Aorta (tissue), 5 donors: ENCODE measurements around the gene TMEM229A. TPM values are rescaled to one million over a fixed set of nuclear protein-coding genes. Genes with fewer than 3 reads are reported as not detected.
"Not testable (repeated sequence)": the region's sequence is repeated elsewhere in the genome, so short reads cannot be mapped to it uniquely, and the experiment has no call there.

Experiments
- ATAC-seq: fragments of 200-7000 bp; cut with Tn5 transposase; one replicate; pipeline ENCODE4 v1.9.1; 2022; ENCODE audit warnings: moderate library complexity; ENCODE audit not compliant: low FRiP score
- DNase-seq, 2 donors: peaks; one replicate each; pipeline ENCODE4 v3.0.0-alpha.2; 2020
- H3K27ac ChIP-seq, 2 donors: one replicate each; pipeline ENCODE4 v1.5.1; 2013; ENCODE audit warnings: low read length in 2 of 2, mild to moderate bottlenecking in 2 of 2, moderate library complexity in 2 of 2, control low read depth in 1 of 2, inconsistent platforms in 1 of 2, low read depth in 1 of 2
- H3K27me3 ChIP-seq, 2 donors: one replicate each; pipeline ENCODE4 v1.6.1; 2013; ENCODE audit warnings: control low read depth in 1 of 2, low read length in 1 of 2, mild to moderate bottlenecking in 1 of 2, moderate library complexity in 1 of 2; ENCODE audit not compliant: insufficient read depth in 2 of 2, control insufficient read depth in 1 of 2
- H3K36me3 ChIP-seq, 2 donors: one replicate each; pipeline ENCODE4 v1.6.1; 2013; ENCODE audit warnings: control low read depth in 1 of 2, low read length in 1 of 2, mild to moderate bottlenecking in 1 of 2; ENCODE audit not compliant: insufficient read depth in 2 of 2, control insufficient read depth in 1 of 2
- H3K4me1 ChIP-seq, 2 donors: one replicate each; pipeline ENCODE4 v1.6.1; 2013; ENCODE audit warnings: low read length in 2 of 2, control low read depth in 1 of 2, mild to moderate bottlenecking in 1 of 2, moderate library complexity in 1 of 2; ENCODE audit not compliant: insufficient read depth in 2 of 2, control insufficient read depth in 1 of 2
- H3K4me3 ChIP-seq, 2 donors: one replicate each; pipeline ENCODE4 v1.5.1; 2013; ENCODE audit warnings: low read length in 2 of 2, control low read depth in 1 of 2, mild to moderate bottlenecking in 1 of 2
- H3K9me3 ChIP-seq: one replicate; pipeline ENCODE4 v1.6.1; 2013; ENCODE audit warnings: mild to moderate bottlenecking, low read length; ENCODE audit not compliant: control insufficient read depth
- WGBS, 2 donors: extraction: QIAGEN DNeasy Blood & Tissue Kit; methylation state at CpG; one replicate each; pipeline ENCODE4 v1.1.7; 2013; 5-methylcytosine and 5-hydroxymethylcytosine counted together
- intact Hi-C, 2 donors: fragments of 100-400 bp; cut with DNase I; formaldehyde crosslinking; loops; one replicate each; pipeline versions ENCODE4 v1.14.2 to v1.15.0; 2022
- long read RNA-seq, 2 donors: library from polyadenylated mRNA; unstranded; transcript quantifications; one replicate each; pipeline ENCODE4 v2.0.0, GENCODE V29; 2020 to 2021
- polyA plus RNA-seq, 2 donors: library from polyadenylated mRNA; stranded (reverse); fragments of 200-250 nt; gene quantifications; one replicate each; pipeline ENCODE4 v1.2.3, GENCODE V29; 2013
- total RNA-seq, 2 donors: library from RNA; stranded (reverse); fragmentation: NEBNext Ultra II Directional; extraction: Animal tissue kit (Norgen Biotek cat#: 25700); gene quantifications; one replicate each; pipeline ENCODE4 v1.2.1, GENCODE V29; 2021
- donor health status: healthy with polysubstance abuse.
- donor health status: Bipolar disorder and iron deficiency.
- donor health status: DM: no; HTN: no; CAD: no.
- donor health status: DM: no; HTN: no; CAD: no.
- donor health status: DM: yes; HTN: yes; CAD: no.

The TMEM229A gene
- total RNA-seq (not detected), polyA plus RNA-seq (under 1 TPM in 1 of 2 donors, not detected in 1; 0.63 TPM)
- long read RNA-seq, donor 1: 0 reads
- long read RNA-seq, donor 2: 0 reads

GRCh38 chr7:124032369-124033094 is at the start of gene TMEM229A:
TSS of gene TMEM229A (minus strand) at chr7:124033067. CDS start at chr7:124033003, 64 bp downstream.
- Histone ChIP-seq H3K4me3 (peak within 1 kb of the TSS; percentile 44 to 49), H3K27me3 (peaks cover 0 to 6% of the 10 kb centered on the region in 2 donors), H3K27ac (no peak within 1 kb of the TSS), H3K36me3 (no peaks in the 10 kb centered on the region), H3K4me1 (no peaks in the 10 kb centered on the region), H3K9me3 (no peaks in the 10 kb centered on the region)
- intact Hi-C loops: no loop called here
- 0 to 1% methylated on average over 52 to 87 of the region's 87 CpGs for WGBS, 2 donors
- ATAC-seq (peak; percentile 51), DNase-seq (peak; percentile 47 to 76)

GRCh38 chr7:124082234-124082633 is 49.4 kb upstream of the TMEM229A start:
- 94 to 98% methylated on average over 8 of the region's 8 CpGs for WGBS, 2 donors
- H3K27ac ChIP-seq, H3K4me3 ChIP-seq, H3K9me3 ChIP-seq, intact Hi-C loops, DNase-seq, H3K36me3 ChIP-seq, ATAC-seq, H3K27me3 ChIP-seq, H3K4me1 ChIP-seq: not testable (repeated sequence)

DNA sequence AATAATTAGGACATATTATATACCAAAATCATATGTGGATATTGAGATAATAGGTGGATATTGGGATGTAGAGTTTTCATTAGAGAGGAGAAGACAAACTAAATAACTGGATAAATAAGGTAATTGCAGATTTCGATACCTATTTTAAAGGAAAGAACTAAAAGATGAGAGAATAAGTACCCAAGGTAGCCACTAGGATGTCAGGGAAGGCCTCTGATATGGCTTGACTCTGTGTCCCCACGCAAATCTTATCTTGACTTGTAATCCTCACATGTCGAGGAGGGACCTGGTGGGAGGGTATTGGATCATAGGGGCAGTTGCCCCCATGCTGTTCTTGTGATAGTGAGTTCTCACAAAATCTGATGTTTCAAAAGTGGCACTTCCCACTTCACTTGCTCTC is 44.7 kb upstream of the TMEM229A start:
- Histone ChIP-seq H3K27me3 (no peaks in the 10 kb centered on the region), H3K4me3 (no peak overlapping the region), H3K27ac (no peak overlapping the region), H3K9me3 (no peaks in the 10 kb centered on the region), H3K36me3 (no peaks in the 10 kb centered on the region), H3K4me1 (no peaks in the 10 kb centered on the region)
- DNase-seq: no peak
- 87 to 88% methylated on average over 3 of the region's 3 CpGs for WGBS, 2 donors
- intact Hi-C loops: no loop called here
- ATAC-seq: no peak

DNA sequence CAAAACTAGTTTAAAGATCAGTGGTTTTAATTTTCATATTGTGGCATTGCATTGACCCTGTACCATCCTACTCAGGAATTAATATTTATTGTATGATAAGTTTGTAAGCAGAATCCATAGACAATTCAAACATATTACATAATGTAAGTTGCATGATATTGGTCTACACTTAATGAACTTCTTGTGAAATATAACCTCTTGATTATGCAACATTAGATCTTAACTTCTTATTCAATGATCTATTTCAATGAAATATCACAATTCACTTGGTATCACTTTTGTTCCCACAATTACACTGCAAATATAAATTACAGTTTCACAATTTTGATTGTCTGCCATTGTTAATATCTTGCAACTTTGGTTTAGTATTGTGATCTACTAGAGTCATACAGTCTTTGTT is 44.0 kb upstream of the TMEM229A start:
- no peak for DNase-seq
- Histone ChIP-seq H3K4me3 (no peak overlapping the region), H3K27me3 (no peaks in the 10 kb centered on the region), H3K36me3 (no peaks in the 10 kb centered on the region), H3K27ac (no peak overlapping the region), H3K4me1 (no peaks in the 10 kb centered on the region), H3K9me3 (no peaks in the 10 kb centered on the region)
- intact Hi-C loops: no loop called here
- no peak for ATAC-seq

DNA sequence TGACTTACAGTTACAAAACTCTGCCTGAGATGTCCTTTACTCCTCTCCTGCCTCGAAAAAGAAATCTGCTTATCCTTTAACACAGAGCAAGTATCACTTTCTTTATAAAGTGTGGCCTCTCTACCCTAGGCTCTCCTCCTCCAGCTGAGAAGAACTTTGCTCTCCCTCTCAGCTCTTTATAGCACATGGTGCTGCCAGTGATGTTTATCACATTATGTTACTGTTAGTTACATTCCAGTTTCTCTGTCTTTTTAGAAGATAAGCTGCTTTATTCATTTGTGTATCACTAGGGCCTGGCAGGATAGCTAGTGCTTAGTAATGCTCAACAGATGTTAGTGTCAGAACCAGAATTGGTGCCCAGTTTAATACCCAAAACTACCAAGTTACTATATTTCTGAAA is 41.1 kb upstream of the TMEM229A start:
- H3K27me3 ChIP-seq: no peaks in the 10 kb centered on the region
- 77 to 81% methylated on average over 1 of the region's 1 CpG for WGBS, 2 donors
- H3K36me3 ChIP-seq: no peaks in the 10 kb centered on the region
- no peak for DNase-seq
- H3K9me3 ChIP-seq: no peaks in the 10 kb centered on the region
- H3K4me1 ChIP-seq: no peaks in the 10 kb centered on the region
- ATAC-seq: no peak
- intact Hi-C loops: no loop called here
- H3K27ac ChIP-seq: no peak overlapping the region
- H3K4me3 ChIP-seq: no peak overlapping the region

- intact Hi-C loops: no loop called here
Measured at GRCh38 chr7:124073310-124073645, 40.4 kb upstream of the TMEM229A start.

DNA sequence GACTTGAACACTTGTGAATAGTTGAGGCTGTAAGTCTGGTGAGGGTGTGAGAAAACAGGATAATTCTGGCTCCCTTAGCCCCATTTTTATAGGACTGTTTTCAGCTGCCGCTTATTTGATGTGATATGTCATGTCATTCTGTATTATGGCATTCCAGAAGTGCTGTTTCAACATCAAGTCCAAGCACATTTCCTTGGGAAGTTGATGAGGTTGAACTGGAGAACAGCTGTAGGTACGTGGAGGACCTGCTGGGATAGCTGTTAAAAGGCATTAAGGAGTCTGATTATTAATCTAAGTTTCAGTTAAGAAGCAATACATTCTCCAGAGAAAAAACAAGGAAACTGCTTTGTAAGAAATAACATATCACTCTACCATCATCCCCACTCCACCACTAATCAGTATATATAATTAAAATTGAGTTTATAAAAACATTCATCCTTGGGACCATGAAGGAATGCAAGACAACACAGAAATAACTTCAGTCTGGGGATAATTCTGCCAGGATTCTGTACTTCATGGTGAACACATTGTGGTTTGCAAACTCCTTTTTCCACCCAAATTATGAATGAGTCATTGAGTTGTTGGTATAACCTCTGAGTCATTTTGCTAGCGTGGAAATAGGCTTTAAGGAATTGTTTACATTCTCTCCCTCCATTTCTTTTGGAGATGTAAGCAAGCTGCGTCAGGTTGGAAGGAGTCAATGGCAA is 39.9 kb upstream of the TMEM229A start:
- Histone ChIP-seq H3K27ac (no peak overlapping the region), H3K27me3 (no peaks in the 10 kb centered on the region), H3K4me1 (no peaks in the 10 kb centered on the region), H3K36me3 (no peaks in the 10 kb centered on the region), H3K9me3 (no peaks in the 10 kb centered on the region), H3K4me3 (no peak overlapping the region)
- ATAC-seq: no peak
- DNase-seq: no peak
- 11 to 21% methylated on average over 4 of the region's 4 CpGs for WGBS, 2 donors
- intact Hi-C loops: no loop called here

More at GRCh38 chr7:124073310-124073645, 40.4 kb upstream of the TMEM229A start:
- Histone ChIP-seq H3K4me3 (no peak overlapping the region), H3K9me3 (no peaks in the 10 kb centered on the region), H3K27ac (no peak overlapping the region), H3K27me3 (no peaks in the 10 kb centered on the region), H3K4me1 (no peaks in the 10 kb centered on the region), H3K36me3 (no peaks in the 10 kb centered on the region)
- ATAC-seq (no peak), DNase-seq (no peak)
- 71 to 74% methylated on average over 4 of the region's 4 CpGs for WGBS, 2 donors

DNA sequence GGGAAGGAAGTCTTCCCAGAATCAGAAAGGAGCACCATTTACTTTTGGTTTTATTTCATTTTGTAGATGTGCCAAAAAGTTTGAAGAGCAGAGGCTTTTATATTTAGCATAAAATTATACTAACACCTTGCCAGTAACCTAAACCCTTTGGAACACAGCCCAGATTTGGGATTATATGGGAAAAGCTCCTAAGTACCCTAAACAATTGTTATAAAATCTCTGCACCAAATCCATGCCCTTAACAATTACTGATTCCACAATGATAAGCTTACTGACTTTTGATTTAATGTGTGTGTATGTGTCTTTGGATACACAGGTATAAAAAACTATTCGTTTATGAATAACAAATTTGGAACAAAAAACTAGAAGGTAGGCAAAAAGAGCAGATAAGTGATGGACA is 39.0 kb upstream of the TMEM229A start:
- Histone ChIP-seq H3K9me3 (no peaks in the 10 kb centered on the region), H3K4me3 (no peak overlapping the region), H3K36me3 (no peaks in the 10 kb centered on the region), H3K4me1 (no peaks in the 10 kb centered on the region), H3K27me3 (no peaks in the 10 kb centered on the region), H3K27ac (no peak overlapping the region)
- DNase-seq (no peak), ATAC-seq (no peak)
- WGBS, 2 donors: 71 to 75% methylated on average over 1 of the region's 1 CpG
- intact Hi-C loops: no loop called here

DNA sequence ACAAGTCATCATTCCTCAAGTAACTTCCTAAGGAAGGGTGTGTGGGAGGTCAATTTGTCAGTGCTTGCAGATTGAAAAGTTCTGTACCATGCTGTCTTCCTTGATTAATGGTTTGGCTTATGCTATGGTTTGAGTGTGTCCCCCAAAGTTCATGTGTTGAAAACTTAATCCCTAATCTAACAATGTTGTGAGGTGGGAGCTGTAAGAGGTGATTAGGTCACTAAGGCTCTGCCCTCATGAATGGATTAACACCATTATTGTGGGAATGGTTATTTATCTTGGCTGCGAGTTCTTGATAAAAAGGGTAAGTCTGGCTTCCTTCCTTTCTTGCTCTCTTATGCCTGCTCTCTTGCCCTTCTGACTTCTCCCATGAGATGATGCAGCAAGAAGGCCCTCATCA is 29.3 kb upstream of the TMEM229A start:
- H3K4me3 ChIP-seq: no peak overlapping the region
- no peaks in the 10 kb centered on the region for H3K36me3 ChIP-seq
- no peaks in the 10 kb centered on the region for H3K27me3 ChIP-seq
- H3K27ac ChIP-seq: no peak overlapping the region
- WGBS, 2 donors: 23 to 54% methylated on average over 1 of the region's 1 CpG
- ATAC-seq (no peak), DNase-seq (no peak)
- H3K4me1 ChIP-seq: no peaks in the 10 kb centered on the region
- intact Hi-C loops: no loop called here
- H3K9me3 ChIP-seq: no peaks in the 10 kb centered on the region
